Hepatocyte (in vitro differentiated cells): ENCODE data around the gene GPATCH8.

Source experiments
- EZH2 ChIP-seq: fragments of 200-600 bp; sonication (generic); IDR thresholded peaks from 2 replicates; pipeline ENCODE4 v1.6.1; 2016; ENCODE audit warnings: antibody characterized with exemption, mild to moderate bottlenecking, borderline replicate concordance
- EZH2phosphoT487 ChIP-seq: fragments of 200-600 bp; sonication (generic); IDR thresholded peaks from one replicate; pipeline ENCODE4 v1.6.1; 2018; ENCODE audit warnings: antibody characterized with exemption, mild to moderate bottlenecking, low read depth, moderate library complexity; ENCODE audit not compliant: unreplicated experiment, severe bottlenecking
- TF ChIP-seq, protein P1 (sequence below): fragments of 200-600 bp; sonication (generic); IDR thresholded peaks from 2 replicates; pipeline ENCODE4 v1.5.1; 2016; ENCODE audit warnings: antibody characterized with exemption, mild to moderate bottlenecking; ENCODE audit not compliant: poor library complexity

DNA sequence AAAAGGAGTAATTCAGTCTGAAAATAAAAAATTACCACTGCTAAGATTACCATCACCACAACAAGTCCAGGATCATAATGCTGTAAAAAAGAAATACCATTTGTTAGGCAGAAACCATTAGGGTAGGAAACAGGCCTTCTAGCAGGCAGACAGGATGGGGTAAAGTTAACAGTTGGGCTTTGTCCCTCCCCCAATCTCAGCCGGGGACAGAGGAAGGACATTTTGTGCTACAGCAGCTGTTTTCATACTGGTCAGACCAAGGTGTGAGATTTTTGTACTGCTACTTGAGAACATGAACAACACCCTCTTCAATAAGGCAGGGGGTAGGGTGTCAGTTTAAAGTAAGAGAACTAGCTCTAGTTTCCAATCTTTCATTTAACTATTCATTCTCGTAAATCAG is 64.6 kb downstream of the GPATCH8 start:
- TF ChIP-seq, protein P1, sequence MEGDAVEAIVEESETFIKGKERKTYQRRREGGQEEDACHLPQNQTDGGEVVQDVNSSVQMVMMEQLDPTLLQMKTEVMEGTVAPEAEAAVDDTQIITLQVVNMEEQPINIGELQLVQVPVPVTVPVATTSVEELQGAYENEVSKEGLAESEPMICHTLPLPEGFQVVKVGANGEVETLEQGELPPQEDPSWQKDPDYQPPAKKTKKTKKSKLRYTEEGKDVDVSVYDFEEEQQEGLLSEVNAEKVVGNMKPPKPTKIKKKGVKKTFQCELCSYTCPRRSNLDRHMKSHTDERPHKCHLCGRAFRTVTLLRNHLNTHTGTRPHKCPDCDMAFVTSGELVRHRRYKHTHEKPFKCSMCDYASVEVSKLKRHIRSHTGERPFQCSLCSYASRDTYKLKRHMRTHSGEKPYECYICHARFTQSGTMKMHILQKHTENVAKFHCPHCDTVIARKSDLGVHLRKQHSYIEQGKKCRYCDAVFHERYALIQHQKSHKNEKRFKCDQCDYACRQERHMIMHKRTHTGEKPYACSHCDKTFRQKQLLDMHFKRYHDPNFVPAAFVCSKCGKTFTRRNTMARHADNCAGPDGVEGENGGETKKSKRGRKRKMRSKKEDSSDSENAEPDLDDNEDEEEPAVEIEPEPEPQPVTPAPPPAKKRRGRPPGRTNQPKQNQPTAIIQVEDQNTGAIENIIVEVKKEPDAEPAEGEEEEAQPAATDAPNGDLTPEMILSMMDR, result no peak
- no peak for TF ChIP-seq EZH2phosphoT487
- TF ChIP-seq EZH2, result no peak
